ENCODE results near the gene POLR1E. TPM values are rescaled to one million over a fixed set of nuclear protein-coding genes. Genes with fewer than 3 reads are reported as not detected.
A peak's percentile ranks its signal among the peaks of the same experiment; 100 is the strongest.
"Not testable (repeated sequence)": the region's sequence is repeated elsewhere in the genome, so short reads cannot be mapped to it uniquely, and the experiment has no call there.

Gene POLR1E
- total and polyA plus RNA-seq, 5 donors from 2014 or later = 11.2 to 26.9 (median 13.9) TPM

DNA sequence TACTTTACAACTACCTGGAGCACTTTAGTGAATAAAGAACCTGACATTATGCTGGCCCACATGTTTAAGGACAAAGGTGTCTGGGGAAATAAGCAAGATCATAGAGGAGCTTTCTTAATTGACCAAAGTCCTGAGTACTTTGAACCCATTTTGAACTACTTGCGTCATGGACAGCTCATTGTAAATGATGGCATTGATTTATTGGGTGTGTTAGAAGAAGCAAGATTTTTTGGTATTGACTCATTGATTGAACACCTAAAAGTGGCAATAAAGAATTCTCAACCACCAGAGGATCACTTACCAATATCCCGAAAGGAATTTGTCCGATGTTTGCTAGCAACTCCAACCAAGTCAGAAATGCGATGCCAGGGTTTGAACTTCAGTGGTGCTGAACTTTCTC is 8.3 kb upstream of the POLR1E start:
- H3K4me1 ChIP-seq (ENCODE audit: control insufficient read depth, insufficient read depth, low read length, poor library complexity, severe bottlenecking); H3K27ac Mint-ChIP-seq; H3K4me3 Mint-ChIP-seq; H3K36me3 Mint-ChIP-seq; H3K36me3 ChIP-seq (ENCODE audit: control insufficient read depth, insufficient read depth, low read length); H3K27ac ChIP-seq (ENCODE audit: insufficient read depth, low read length, poor library complexity, severe bottlenecking); DNase-seq; H3K9me3 Mint-ChIP-seq; H3K4me1 Mint-ChIP-seq; H3K4me3 ChIP-seq (ENCODE audit: low read depth, low read length); ATAC-seq (ENCODE audit: low read depth in 2 of 2): not testable (repeated sequence)
- Histone ChIP-seq H3K9me3 (ENCODE audit: control insufficient read depth in 2 of 2, low read length in 2 of 2) (peaks cover 13 to 14% of the 10 kb centered on the region in 2 experiments), H3K27me3 (ENCODE audit: control insufficient read depth, insufficient read depth, low read length) (peaks cover 13% of the 10 kb centered on the region)
- peaks cover 42% of the 10 kb centered on the region for H3K27me3 Mint-ChIP-seq

DNA sequence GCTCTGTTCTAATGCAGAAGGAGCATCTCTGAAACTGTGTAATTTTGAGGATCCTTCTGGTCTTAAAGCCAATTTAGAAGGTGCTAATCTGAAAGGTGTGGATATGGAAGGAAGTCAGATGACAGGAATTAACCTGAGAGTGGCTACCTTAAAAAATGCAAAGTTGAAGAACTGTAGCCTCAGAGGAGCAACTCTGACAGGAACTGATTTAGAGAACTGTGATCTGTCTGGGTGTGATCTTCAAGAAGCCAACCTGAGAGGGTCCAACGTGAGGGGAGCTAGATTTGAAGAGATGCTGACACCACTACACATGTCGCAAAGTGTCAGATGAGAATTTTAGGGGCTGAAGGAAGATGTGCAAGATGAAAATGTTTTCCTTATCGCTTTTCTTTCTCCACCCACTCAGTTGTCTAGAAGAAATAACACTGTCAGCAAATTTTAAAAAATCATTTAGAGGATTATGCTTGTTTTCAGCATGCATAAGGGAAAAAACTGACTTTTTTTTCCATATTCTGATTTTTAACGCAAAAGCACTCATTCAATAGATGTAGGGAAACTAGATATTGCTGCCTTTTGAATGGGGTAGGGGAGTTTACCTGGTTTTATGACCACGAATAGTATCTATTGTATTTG is 7.6 kb upstream of the POLR1E start:
- not testable (repeated sequence) for H3K4me3 ChIP-seq (ENCODE audit: low read depth, low read length); H3K36me3 ChIP-seq (ENCODE audit: control insufficient read depth, insufficient read depth, low read length); H3K36me3 Mint-ChIP-seq; H3K27ac Mint-ChIP-seq; H3K27ac ChIP-seq (ENCODE audit: insufficient read depth, low read length, poor library complexity, severe bottlenecking); DNase-seq; H3K9me3 Mint-ChIP-seq; H3K4me1 Mint-ChIP-seq; H3K4me3 Mint-ChIP-seq; ATAC-seq (ENCODE audit: low read depth in 2 of 2); H3K4me1 ChIP-seq (ENCODE audit: control insufficient read depth, insufficient read depth, low read length, poor library complexity, severe bottlenecking)
- Histone ChIP-seq H3K27me3 (ENCODE audit: control insufficient read depth, insufficient read depth, low read length) (peaks cover 13% of the 10 kb centered on the region), H3K9me3 (ENCODE audit: control insufficient read depth in 2 of 2, low read length in 2 of 2) (peaks cover 13 to 14% of the 10 kb centered on the region in 2 experiments)
- peaks cover 39% of the 10 kb centered on the region for H3K27me3 Mint-ChIP-seq

DNA sequence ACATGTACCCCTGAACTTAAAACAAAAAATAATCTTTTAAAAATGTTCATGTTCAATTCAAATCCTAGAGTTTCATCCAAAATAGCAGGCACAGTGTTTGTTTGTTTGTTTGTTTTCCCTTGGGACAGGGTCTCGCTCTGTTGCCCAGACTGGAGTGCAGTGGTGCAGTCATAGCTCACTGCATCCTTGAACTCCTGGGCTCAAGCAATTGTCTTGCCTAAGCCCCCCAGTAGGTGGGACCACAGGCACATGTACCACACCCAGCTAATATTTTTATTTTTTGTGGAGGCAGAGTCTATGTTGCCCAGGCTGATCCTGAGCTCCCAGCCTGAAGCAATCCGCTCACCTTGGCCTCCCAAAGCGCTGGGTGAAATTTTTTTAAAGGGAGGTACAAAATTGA is 5.0 kb upstream of the POLR1E start:
- Histone ChIP-seq H3K27ac (ENCODE audit: insufficient read depth, low read length, poor library complexity, severe bottlenecking) (no peak overlapping the region), H3K4me1 (ENCODE audit: control insufficient read depth, insufficient read depth, low read length, poor library complexity, severe bottlenecking) (peaks cover 7% of the 10 kb centered on the region), H3K4me3 (ENCODE audit: low read depth, low read length) (no peak overlapping the region), H3K27me3 (ENCODE audit: control insufficient read depth, insufficient read depth, low read length) (peaks cover 13% of the 10 kb centered on the region), H3K9me3 (ENCODE audit: control insufficient read depth in 2 of 2, low read length in 2 of 2) (no peaks in the 10 kb centered on the region), H3K36me3 (ENCODE audit: control insufficient read depth, insufficient read depth, low read length) (no peaks in the 10 kb centered on the region)
- Mint-ChIP-seq H3K4me3 (no peak overlapping the region), H3K36me3 (no peaks in the 10 kb centered on the region), H3K4me1 (peaks cover 5 to 12% (median 10%) of the 10 kb centered on the region in 4 donors), H3K9me3 (peaks cover 0 to 1% (median 0%) of the 10 kb centered on the region in 7 donors), H3K27me3 (peaks cover 32% of the 10 kb centered on the region), H3K27ac (no peak overlapping the region)
- ATAC-seq (ENCODE audit: low read depth in 2 of 2) (no peak), DNase-seq (no peak)

DNA sequence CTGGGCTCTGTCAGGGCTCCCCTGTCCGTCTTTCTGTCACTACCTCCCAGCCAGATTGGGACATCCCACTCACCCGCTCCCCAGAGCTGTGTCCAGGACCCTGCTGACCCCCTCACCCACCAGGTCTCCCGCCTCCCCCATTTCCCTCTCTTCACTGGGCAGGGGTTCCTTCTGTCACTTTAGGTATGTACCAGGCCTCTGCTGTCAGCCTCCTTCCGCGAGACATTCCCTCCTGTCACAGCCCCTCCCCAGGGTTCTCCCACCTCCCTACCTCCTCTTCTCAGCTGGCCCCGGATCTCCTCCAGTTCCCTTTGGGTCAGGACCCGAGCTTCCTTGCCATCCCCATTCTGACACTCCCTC is 488 bp downstream of the POLR1E start:
- ATAC-seq (ENCODE audit: low read depth in 2 of 2) = no peak
- Mint-ChIP-seq H3K4me1 (peaks cover 5 to 55% (median 38%) of the 10 kb centered on the region in 4 donors), H3K4me3 (peak overlapping the region; percentile 94 to 97 (median 96)), H3K27ac (peak overlapping the region; percentile 95 to 97 (median 96)), H3K27me3 (peaks cover 11% of the 10 kb centered on the region), H3K36me3 (peaks cover 18% of the 10 kb centered on the region), H3K9me3 (peaks cover 0 to 2% (median 0%) of the 10 kb centered on the region in 7 donors)
- Histone ChIP-seq H3K36me3 (ENCODE audit: control insufficient read depth, insufficient read depth, low read length) (peaks cover 25% of the 10 kb centered on the region), H3K9me3 (ENCODE audit: control insufficient read depth in 2 of 2, low read length in 2 of 2) (no peaks in the 10 kb centered on the region), H3K4me3 (ENCODE audit: low read depth, low read length) (peak overlapping the region; percentile 78), H3K27ac (ENCODE audit: insufficient read depth, low read length, poor library complexity, severe bottlenecking) (peak overlapping the region; percentile 66), H3K27me3 (ENCODE audit: control insufficient read depth, insufficient read depth, low read length) (peaks cover 5% of the 10 kb centered on the region), H3K4me1 (ENCODE audit: control insufficient read depth, insufficient read depth, low read length, poor library complexity, severe bottlenecking) (peaks cover 33% of the 10 kb centered on the region)
- no peak for DNase-seq

DNA sequence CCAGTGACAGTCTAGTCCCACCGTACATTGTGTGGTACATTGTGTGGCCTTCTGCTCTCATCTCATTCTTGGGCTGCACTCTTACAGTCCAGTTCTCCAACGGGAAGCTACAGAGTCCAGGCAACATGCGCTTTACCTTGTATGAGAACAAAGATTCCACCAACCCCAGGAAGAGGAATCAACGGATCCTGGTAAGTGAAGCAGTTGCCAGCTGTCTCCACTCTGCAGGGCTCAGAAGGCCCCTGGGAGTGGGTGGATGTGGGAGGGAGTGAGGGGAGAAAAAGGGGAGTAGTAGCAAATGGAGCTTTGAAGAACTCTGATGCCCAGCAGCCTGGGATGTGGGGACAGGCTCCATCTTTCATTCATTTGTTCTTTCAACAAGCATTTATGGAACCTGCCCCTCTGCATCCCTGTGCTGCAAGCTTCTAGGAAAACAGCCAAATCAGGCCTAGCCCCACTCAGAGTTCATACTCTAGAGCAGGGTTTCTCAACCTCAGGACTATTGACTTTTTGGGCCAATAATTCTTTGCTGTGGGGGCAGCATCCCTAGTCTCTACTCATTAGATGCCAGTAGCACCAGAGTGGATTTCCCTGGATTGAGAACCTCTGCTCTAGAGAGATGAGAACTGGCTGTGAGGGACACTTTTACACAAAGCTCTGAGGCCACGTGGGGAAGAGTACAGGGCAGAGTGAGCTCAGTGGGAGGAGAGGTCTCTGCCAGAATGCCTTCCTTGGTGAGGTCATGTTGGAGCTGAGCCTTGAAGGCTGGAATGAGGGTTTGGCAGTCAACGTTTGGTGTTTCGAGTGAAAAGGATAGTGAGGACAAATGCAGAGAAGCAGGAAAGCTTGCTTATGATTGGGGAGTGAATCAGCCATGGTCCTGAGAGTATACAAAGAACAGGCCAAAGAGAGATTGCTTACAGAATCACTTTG is 1.1 kb downstream of the POLR1E start:
- H3K4me3 ChIP-seq (ENCODE audit: low read depth, low read length) = peak overlapping the region; percentile 78
- H3K27me3 ChIP-seq (ENCODE audit: control insufficient read depth, insufficient read depth, low read length) = no peaks in the 10 kb centered on the region
- peaks cover 6% of the 10 kb centered on the region for H3K27me3 Mint-ChIP-seq
- H3K36me3 Mint-ChIP-seq = peaks cover 20% of the 10 kb centered on the region
- H3K27ac Mint-ChIP-seq = peak overlapping the region; percentile 95 to 97 (median 96)
- H3K27ac ChIP-seq (ENCODE audit: insufficient read depth, low read length, poor library complexity, severe bottlenecking) = peak overlapping the region; percentile 66
- peak overlapping the region; percentile 94 to 97 (median 96) for H3K4me3 Mint-ChIP-seq
- no peak for ATAC-seq (ENCODE audit: low read depth in 2 of 2)
- no peak for DNase-seq
- H3K9me3 ChIP-seq (ENCODE audit: control insufficient read depth in 2 of 2, low read length in 2 of 2) = no peaks in the 10 kb centered on the region
- peaks cover 0 to 2% (median 0%) of the 10 kb centered on the region in 7 donors for H3K9me3 Mint-ChIP-seq
- peaks cover 33% of the 10 kb centered on the region for H3K4me1 ChIP-seq (ENCODE audit: control insufficient read depth, insufficient read depth, low read length, poor library complexity, severe bottlenecking)
- peaks cover 5 to 53% (median 38%) of the 10 kb centered on the region in 4 donors for H3K4me1 Mint-ChIP-seq
- peaks cover 32% of the 10 kb centered on the region for H3K36me3 ChIP-seq (ENCODE audit: control insufficient read depth, insufficient read depth, low read length)

DNA sequence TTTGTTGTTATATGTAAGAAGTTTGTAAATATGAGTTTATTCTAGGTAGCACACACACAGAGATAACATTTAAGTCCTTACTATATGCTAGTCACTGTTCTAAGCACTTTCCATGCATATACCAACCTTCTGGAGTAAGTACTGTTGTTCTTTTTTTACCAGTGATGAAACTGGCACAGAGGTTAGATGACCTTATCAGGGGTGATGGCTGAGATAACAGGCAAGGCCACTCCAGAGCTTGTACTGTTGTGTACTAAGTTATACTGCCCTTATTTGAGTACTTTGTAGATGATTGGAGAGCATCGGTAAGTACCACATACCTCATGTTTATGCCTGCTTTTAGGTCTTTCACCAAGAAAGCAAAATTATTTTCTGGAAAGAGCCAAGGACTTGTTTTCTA is 6.2 kb downstream of the POLR1E start:
- H3K27ac Mint-ChIP-seq = no peak overlapping the region
- Histone ChIP-seq H3K27me3 (ENCODE audit: control insufficient read depth, insufficient read depth, low read length) (no peaks in the 10 kb centered on the region), H3K4me3 (ENCODE audit: low read depth, low read length) (no peak overlapping the region), H3K36me3 (ENCODE audit: control insufficient read depth, insufficient read depth, low read length) (peaks cover 80% of the 10 kb centered on the region), H3K4me1 (ENCODE audit: control insufficient read depth, insufficient read depth, low read length, poor library complexity, severe bottlenecking) (peaks cover 16% of the 10 kb centered on the region), H3K9me3 (ENCODE audit: control insufficient read depth in 2 of 2, low read length in 2 of 2) (no peaks in the 10 kb centered on the region), H3K27ac (ENCODE audit: insufficient read depth, low read length, poor library complexity, severe bottlenecking) (no peak overlapping the region)
- H3K27me3 Mint-ChIP-seq = no peaks in the 10 kb centered on the region
- H3K4me1 Mint-ChIP-seq = peaks cover 0 to 34% (median 24%) of the 10 kb centered on the region in 4 donors
- ATAC-seq (ENCODE audit: low read depth in 2 of 2) = no peak
- H3K36me3 Mint-ChIP-seq = peaks cover 54% of the 10 kb centered on the region
- no peak for DNase-seq
- H3K4me3 Mint-ChIP-seq = no peak overlapping the region
- no peaks in the 10 kb centered on the region for H3K9me3 Mint-ChIP-seq

DNA sequence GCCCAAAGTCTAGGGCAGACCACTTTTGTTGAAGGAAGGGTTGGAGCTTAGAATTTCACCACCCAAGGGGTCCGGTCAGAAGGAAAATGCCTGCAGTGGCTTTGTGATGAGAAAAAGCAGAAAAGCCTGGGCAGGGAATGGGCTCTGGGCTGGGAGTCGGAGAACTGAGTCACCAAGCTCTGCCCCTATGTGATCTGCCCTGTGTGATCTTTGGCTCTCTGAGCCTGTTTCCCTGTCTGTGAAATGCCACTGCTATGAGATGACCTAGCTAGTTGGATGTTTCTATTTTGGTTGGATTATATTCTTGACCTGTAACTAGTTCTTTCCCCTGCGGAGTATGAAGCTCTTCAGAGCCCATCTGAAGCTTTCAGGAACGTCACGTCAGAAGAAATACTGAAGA is 9.8 kb downstream of the POLR1E start:
- H3K4me1 ChIP-seq (ENCODE audit: control insufficient read depth, insufficient read depth, low read length, poor library complexity, severe bottlenecking) = no peaks in the 10 kb centered on the region
- Mint-ChIP-seq H3K27me3 (no peaks in the 10 kb centered on the region), H3K27ac (no peak overlapping the region), H3K36me3 (peaks cover 53% of the 10 kb centered on the region), H3K9me3 (no peaks in the 10 kb centered on the region), H3K4me1 (peaks cover 0 to 12% (median 6%) of the 10 kb centered on the region in 4 donors), H3K4me3 (no peak overlapping the region)
- no peak for ATAC-seq (ENCODE audit: low read depth in 2 of 2)
- H3K9me3 ChIP-seq (ENCODE audit: control insufficient read depth in 2 of 2, low read length in 2 of 2) = no peaks in the 10 kb centered on the region
- no peak for DNase-seq
- H3K27me3 ChIP-seq (ENCODE audit: control insufficient read depth, insufficient read depth, low read length) = no peaks in the 10 kb centered on the region
- no peak overlapping the region for H3K4me3 ChIP-seq (ENCODE audit: low read depth, low read length)
- no peak overlapping the region for H3K27ac ChIP-seq (ENCODE audit: insufficient read depth, low read length, poor library complexity, severe bottlenecking)
- H3K36me3 ChIP-seq (ENCODE audit: control insufficient read depth, insufficient read depth, low read length) = peaks cover 89% of the 10 kb centered on the region
